Activated T-helper 2 cell treated with anti-CD3 and anti-CD28 coated beads, Interferon-gamma antibody, Interleukin-2, Interleukin-4, amounts not matched to agents 10 μg/mL and 5 μg/mL and 100 μg/mL, durations not matched to agents 14 hours and 24 hours and 36 hours (primary cell): ENCODE results near the gene WTAP. TPM values are rescaled to one million over a fixed set of nuclear protein-coding genes. Genes with fewer than 3 reads are reported as not detected.
"Not testable (repeated sequence)": the region's sequence is repeated elsewhere in the genome, so short reads cannot be mapped to it uniquely, and the experiment has no call there.

ENCODE experiments used
- DNase-seq: peaks from one replicate; pipeline ENCODE4 v3.0.0; 2021; ENCODE audit warnings: low spot score
- H3K27ac Mint-ChIP-seq: one replicate; pipeline ENCODE4 v1.8.0; 2021; ENCODE audit warnings: mixed read lengths
- H3K27me3 Mint-ChIP-seq: one replicate; pipeline ENCODE4 v1.8.0; 2021; ENCODE audit warnings: low read depth, mixed read lengths
- H3K36me3 Mint-ChIP-seq: one replicate; pipeline ENCODE4 v1.8.0; 2021; ENCODE audit warnings: low read depth, mixed read lengths
- H3K4me1 Mint-ChIP-seq: one replicate; pipeline ENCODE4 v1.8.0; 2021; ENCODE audit warnings: low read depth, mixed read lengths
- H3K4me3 Mint-ChIP-seq: one replicate; pipeline ENCODE4 v1.8.0; 2021; ENCODE audit warnings: low read depth, mild to moderate bottlenecking, moderate library complexity, mixed read lengths
- H3K9me3 Mint-ChIP-seq: one replicate; pipeline ENCODE4 v1.8.0; 2021; ENCODE audit warnings: mixed read lengths
- intact Hi-C: fragments of 100-400 bp; cut with micrococcal nuclease; formaldehyde crosslinking; loops from one replicate; pipeline ENCODE4 v1.15.1; 2023
- total RNA-seq: library from RNA; stranded (reverse); gene quantifications from 2 replicates; pipeline ENCODE4 v1.2.3, GENCODE V29; 2022

WTAP gene
- total RNA-seq, 1 donor from 2014 or later, result 110 TPM

GRCh38 chr6:159710603-159711002 lies 16.7 kb upstream of the WTAP start:
- DNase-seq, intact Hi-C loops, H3K4me3 Mint-ChIP-seq, H3K36me3 Mint-ChIP-seq, H3K9me3 Mint-ChIP-seq, H3K4me1 Mint-ChIP-seq, H3K27ac Mint-ChIP-seq: not testable (repeated sequence)
- peaks cover 13% of the 10 kb centered on the region for H3K27me3 Mint-ChIP-seq

GRCh38 chr6:159712389-159712788 lies 14.9 kb upstream of the WTAP start:
- H3K27ac Mint-ChIP-seq, DNase-seq, H3K4me3 Mint-ChIP-seq, intact Hi-C loops, H3K27me3 Mint-ChIP-seq, H3K36me3 Mint-ChIP-seq, H3K4me1 Mint-ChIP-seq, H3K9me3 Mint-ChIP-seq: not testable (repeated sequence)

- peaks cover 8% of the 10 kb centered on the region for H3K36me3 Mint-ChIP-seq
- peaks cover 4% of the 10 kb centered on the region for H3K4me1 Mint-ChIP-seq
- intact Hi-C loops, result no loop called here
- DNase-seq, result no peak
- H3K4me3 Mint-ChIP-seq, result no peak overlapping the region
- no peak overlapping the region for H3K27ac Mint-ChIP-seq
- H3K9me3 Mint-ChIP-seq, result peaks cover 7% of the 10 kb centered on the region
- peaks cover 4% of the 10 kb centered on the region for H3K27me3 Mint-ChIP-seq
Measured at GRCh38 chr6:159713984-159714383, 13.3 kb upstream of the WTAP start.

DNA sequence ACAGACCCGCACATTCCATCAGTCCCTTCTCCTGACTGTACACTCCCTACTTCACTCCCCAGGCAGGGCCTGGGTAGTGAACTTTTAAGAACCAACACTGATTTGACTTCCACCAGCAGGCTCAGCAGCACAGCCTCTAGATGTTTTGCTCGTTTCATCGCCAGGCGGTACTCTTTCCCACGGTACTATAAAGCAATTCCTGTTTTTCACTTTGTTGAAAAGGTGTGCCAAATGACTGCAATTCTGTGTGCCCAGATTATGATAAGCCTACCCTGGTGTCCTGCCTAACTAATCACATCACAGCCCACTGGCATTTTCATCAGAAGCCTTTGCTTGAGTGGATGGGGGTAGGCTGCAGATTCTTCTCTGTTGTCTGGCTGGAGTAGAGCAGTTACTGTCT lies 12.9 kb upstream of the WTAP start:
- no peak for DNase-seq
- Mint-ChIP-seq H3K27ac (no peak overlapping the region), H3K36me3 (peaks cover 6% of the 10 kb centered on the region), H3K4me3 (no peak overlapping the region), H3K9me3 (peaks cover 5% of the 10 kb centered on the region), H3K27me3 (peaks cover 2% of the 10 kb centered on the region), H3K4me1 (peaks cover 4% of the 10 kb centered on the region)
- intact Hi-C loops, result no loop called here

- peaks cover 4% of the 10 kb centered on the region for H3K4me1 Mint-ChIP-seq
- no peak for DNase-seq
- H3K27me3 Mint-ChIP-seq, result no peaks in the 10 kb centered on the region
- H3K27ac Mint-ChIP-seq, result no peak overlapping the region
- intact Hi-C loops, result no loop called here
- H3K4me3 Mint-ChIP-seq, result no peak overlapping the region
- peaks cover 4% of the 10 kb centered on the region for H3K36me3 Mint-ChIP-seq
- no peaks in the 10 kb centered on the region for H3K9me3 Mint-ChIP-seq
Measured at GRCh38 chr6:159715166-159715565, 12.1 kb upstream of the WTAP start.

- no peaks in the 10 kb centered on the region for H3K9me3 Mint-ChIP-seq
- no peak for DNase-seq
- H3K27ac Mint-ChIP-seq, result no peak overlapping the region
- no peak overlapping the region for H3K4me3 Mint-ChIP-seq
- no peaks in the 10 kb centered on the region for H3K27me3 Mint-ChIP-seq
- peaks cover 4% of the 10 kb centered on the region for H3K4me1 Mint-ChIP-seq
- intact Hi-C loops, result no loop called here
- H3K36me3 Mint-ChIP-seq, result peaks cover 4% of the 10 kb centered on the region
Measured at GRCh38 chr6:159715605-159716004, 11.7 kb upstream of the WTAP start.

DNA sequence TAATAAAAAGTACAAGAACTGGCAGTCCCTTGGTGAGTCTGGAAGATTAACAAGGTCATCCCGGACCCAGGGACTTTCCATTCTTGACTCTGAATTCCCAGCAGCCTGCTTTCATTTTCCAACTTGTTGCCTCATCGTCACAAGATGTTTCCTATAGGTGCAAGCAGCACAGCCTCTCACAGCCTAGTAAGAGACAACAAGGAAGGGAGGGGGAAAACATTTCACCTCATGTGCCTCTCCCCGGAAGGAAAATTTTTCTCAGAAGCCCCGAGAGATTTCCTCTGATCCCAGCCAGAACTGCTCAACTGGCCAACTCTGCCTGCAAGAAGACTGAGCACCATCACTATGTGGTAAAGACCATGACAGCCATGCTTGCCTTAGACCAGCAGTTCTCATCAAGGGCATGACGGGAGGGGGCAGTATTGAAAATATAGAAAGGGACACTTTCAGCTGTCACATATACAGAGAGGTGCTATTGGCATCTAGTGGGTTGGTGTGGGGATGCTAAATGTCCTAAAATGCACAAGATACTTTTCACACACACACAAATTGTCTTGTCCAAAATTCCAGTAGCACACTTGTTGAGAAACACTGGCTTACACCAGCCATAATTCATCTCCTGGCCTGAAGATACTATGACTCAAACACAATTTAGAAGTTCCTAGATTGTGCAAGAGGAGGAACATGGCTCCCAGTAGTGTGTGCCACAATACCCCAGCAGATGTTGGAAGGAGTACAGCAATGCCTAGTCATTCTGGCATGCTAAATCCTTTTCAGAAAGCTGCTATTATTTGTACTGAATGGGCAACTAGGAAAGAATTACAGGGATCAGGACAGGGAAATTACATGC lies 10.8 kb upstream of the WTAP start:
- Mint-ChIP-seq H3K4me1 (peaks cover 4% of the 10 kb centered on the region), H3K36me3 (peaks cover 4% of the 10 kb centered on the region), H3K4me3 (no peak overlapping the region), H3K27me3 (no peaks in the 10 kb centered on the region), H3K9me3 (no peaks in the 10 kb centered on the region), H3K27ac (no peak overlapping the region)
- intact Hi-C loops, result no loop called here
- no peak for DNase-seq

DNA sequence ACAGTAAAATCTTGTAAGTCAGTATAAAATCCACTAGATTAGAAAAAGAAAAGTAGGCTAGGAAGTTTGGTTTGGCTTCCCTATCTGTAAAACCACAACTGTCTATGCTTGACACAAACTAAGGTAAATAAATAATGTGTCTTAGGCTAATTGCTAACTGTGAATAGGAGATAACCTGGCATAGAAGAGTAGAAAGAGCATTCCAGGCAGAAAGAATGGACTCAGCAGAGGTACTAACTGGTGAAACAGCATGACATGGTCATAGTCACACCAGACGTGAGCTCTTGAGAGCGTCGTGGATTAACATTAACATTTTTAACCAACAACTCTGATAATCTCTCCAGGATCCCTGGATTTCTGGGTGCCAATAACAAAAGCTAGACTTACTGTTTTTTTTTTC lies 8.7 kb upstream of the WTAP start:
- Mint-ChIP-seq H3K9me3 (peaks cover 11% of the 10 kb centered on the region), H3K27ac (no peak overlapping the region), H3K27me3 (no peaks in the 10 kb centered on the region), H3K36me3 (peaks cover 20% of the 10 kb centered on the region), H3K4me1 (peaks cover 6% of the 10 kb centered on the region), H3K4me3 (no peak overlapping the region)
- intact Hi-C loops, result no loop called here
- no peak for DNase-seq

DNA sequence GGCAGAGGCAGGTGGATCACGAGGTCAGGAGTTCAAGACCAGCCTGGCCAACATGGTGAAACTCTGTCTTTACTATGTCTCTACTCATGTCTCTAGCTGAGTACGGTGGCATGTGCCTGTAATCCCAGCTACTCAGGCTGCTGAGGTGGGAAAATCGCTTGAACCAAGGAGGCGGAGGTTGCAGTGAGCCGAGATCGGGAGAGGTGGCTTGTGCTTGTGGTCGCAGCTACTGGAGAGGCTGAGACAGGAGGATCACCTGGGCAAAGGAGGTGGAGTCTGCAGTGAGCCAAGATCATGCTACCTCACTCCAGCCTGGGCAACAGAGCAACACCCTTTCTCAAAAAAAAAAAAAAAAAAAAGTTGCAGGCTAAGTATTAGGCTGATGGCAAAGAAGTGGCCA lies 8.0 kb upstream of the WTAP start:
- DNase-seq, result no peak
- H3K27me3 Mint-ChIP-seq, result no peaks in the 10 kb centered on the region

DNA sequence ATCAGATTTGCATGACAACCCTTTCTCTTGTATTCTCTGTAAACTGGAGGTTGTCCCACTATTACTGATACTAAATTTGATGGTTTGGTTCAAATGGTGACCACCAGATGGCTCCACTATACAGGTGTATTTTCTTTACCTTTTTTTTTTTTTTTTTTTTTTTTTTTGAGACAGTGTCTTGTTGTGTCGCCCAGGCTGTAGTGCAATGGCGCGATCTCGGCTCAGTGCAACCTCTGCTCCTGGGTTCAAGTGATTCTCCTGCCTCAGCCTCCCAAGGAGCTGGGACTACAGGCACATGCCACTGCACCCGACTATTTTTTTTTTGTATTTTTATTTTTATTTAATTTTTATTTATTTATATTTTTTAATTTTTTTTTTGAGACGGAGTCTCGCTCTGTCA lies 6.6 kb upstream of the WTAP start:
- Mint-ChIP-seq H3K4me3 (no peak overlapping the region), H3K27ac (no peak overlapping the region), H3K4me1 (peaks cover 8% of the 10 kb centered on the region), H3K36me3 (peaks cover 28% of the 10 kb centered on the region), H3K9me3 (peaks cover 11% of the 10 kb centered on the region), H3K27me3 (no peaks in the 10 kb centered on the region)
- DNase-seq, result no peak
- intact Hi-C loops, result loop anchor here (5.0 kb wide), 1 partner anchor 132 kb away; no protein-coding TSS in a partner anchor

More for the DNA sequence above, 8.0 kb upstream of the WTAP start:
- H3K27ac Mint-ChIP-seq, result no peak overlapping the region
- H3K4me3 Mint-ChIP-seq, result no peak overlapping the region
- H3K4me1 Mint-ChIP-seq, result peaks cover 6% of the 10 kb centered on the region
- intact Hi-C loops, result no loop called here
- H3K36me3 Mint-ChIP-seq, result peaks cover 25% of the 10 kb centered on the region
- H3K9me3 Mint-ChIP-seq, result peaks cover 11% of the 10 kb centered on the region

- H3K9me3 Mint-ChIP-seq, result peaks cover 11% of the 10 kb centered on the region
- H3K4me1 Mint-ChIP-seq, result peaks cover 13% of the 10 kb centered on the region
- H3K36me3 Mint-ChIP-seq, result peaks cover 34% of the 10 kb centered on the region
- H3K27me3 Mint-ChIP-seq, H3K4me3 Mint-ChIP-seq, H3K27ac Mint-ChIP-seq, DNase-seq: not testable (repeated sequence)
- intact Hi-C loops, result loop anchor here (5.0 kb wide), 1 partner anchor 130 kb away; no protein-coding TSS in a partner anchor
Measured at GRCh38 chr6:159721981-159722380, 5.3 kb upstream of the WTAP start.

DNA sequence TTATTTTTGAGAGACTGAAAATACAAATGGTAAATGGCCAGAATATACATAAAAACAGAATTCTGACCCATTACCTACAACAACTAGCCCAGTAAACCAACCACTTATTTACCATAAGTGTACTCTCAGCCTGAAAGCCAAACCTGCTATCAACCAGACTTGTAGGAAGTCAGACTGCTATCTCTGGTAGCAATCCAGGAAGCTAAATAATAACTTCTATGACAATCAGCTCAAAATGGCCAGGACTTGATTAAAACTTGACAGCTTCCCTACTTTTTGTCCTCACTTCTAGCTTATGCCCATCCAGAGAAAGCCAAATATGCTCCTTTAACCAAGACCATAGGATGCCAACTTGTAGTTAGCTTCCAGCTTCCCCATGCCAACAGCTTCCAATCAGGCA lies 4.7 kb upstream of the WTAP start:
- peaks cover 11% of the 10 kb centered on the region for H3K9me3 Mint-ChIP-seq
- H3K27me3 Mint-ChIP-seq, result no peaks in the 10 kb centered on the region
- DNase-seq, result no peak
- no peak overlapping the region for H3K4me3 Mint-ChIP-seq
- H3K4me1 Mint-ChIP-seq, result peaks cover 13% of the 10 kb centered on the region
- intact Hi-C loops, result loop anchor here (5.0 kb wide), 1 partner anchor 130 kb away; no protein-coding TSS in a partner anchor
- peaks cover 34% of the 10 kb centered on the region for H3K36me3 Mint-ChIP-seq
- H3K27ac Mint-ChIP-seq, result no peak overlapping the region

DNA sequence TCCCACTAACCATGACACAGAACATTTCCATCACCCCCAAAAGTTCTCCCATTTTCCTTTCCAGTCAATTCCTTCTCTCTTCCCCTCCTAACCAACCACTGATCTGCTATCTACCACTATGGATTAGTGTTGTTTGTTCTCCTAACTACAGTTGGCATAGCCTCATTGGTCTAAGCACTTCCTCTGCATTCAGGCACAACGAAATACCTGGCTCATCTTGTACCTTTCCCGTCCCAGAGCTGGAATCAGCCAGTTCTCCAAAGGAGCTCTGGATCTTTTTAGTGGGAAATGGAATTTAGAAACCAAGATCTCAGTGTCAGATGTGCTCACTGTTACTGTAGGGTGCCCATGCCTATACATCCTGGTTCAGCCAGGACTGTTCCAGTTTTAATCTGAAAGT lies 4.0 kb upstream of the WTAP start:
- Mint-ChIP-seq H3K36me3 (peaks cover 38% of the 10 kb centered on the region), H3K27ac (no peak overlapping the region), H3K4me3 (no peak overlapping the region), H3K27me3 (no peaks in the 10 kb centered on the region), H3K9me3 (peaks cover 11% of the 10 kb centered on the region), H3K4me1 (peaks cover 13% of the 10 kb centered on the region)
- DNase-seq, result no peak
- intact Hi-C loops, result loop anchor here (5.0 kb wide), 1 partner anchor 129 kb away; no protein-coding TSS in a partner anchor
